Mucosa of stomach (tissue), 1 donor: ENCODE data around the gene FAM98B.

ENCODE experiments used
- H3K27me3 ChIP-seq: one replicate; pipeline ENCODE4 v1.7.0; 2013; ENCODE audit warnings: mild to moderate bottlenecking, low read length; ENCODE audit not compliant: control insufficient read depth, insufficient read depth
- H3K36me3 ChIP-seq: one replicate; pipeline ENCODE4 v1.7.0; 2013; ENCODE audit warnings: low read length; ENCODE audit not compliant: control insufficient read depth, insufficient read depth
- H3K4me1 ChIP-seq: one replicate; pipeline ENCODE4 v1.7.0; 2013; ENCODE audit warnings: mild to moderate bottlenecking, low read length; ENCODE audit not compliant: control insufficient read depth, insufficient read depth
- H3K4me3 ChIP-seq: one replicate; pipeline ENCODE4 v1.7.0; 2013; ENCODE audit warnings: low read length
- H3K9ac ChIP-seq: one replicate; pipeline ENCODE4 v1.7.0; 2013; ENCODE audit warnings: mild to moderate bottlenecking, low read length, moderate library complexity
- H3K9me3 ChIP-seq: one replicate; pipeline ENCODE4 v1.7.0; 2013; ENCODE audit warnings: mild to moderate bottlenecking, low read length, moderate library complexity; ENCODE audit not compliant: control insufficient read depth
- donor health status: Pancreatic carcinoma.

Gene FAM98B

DNA sequence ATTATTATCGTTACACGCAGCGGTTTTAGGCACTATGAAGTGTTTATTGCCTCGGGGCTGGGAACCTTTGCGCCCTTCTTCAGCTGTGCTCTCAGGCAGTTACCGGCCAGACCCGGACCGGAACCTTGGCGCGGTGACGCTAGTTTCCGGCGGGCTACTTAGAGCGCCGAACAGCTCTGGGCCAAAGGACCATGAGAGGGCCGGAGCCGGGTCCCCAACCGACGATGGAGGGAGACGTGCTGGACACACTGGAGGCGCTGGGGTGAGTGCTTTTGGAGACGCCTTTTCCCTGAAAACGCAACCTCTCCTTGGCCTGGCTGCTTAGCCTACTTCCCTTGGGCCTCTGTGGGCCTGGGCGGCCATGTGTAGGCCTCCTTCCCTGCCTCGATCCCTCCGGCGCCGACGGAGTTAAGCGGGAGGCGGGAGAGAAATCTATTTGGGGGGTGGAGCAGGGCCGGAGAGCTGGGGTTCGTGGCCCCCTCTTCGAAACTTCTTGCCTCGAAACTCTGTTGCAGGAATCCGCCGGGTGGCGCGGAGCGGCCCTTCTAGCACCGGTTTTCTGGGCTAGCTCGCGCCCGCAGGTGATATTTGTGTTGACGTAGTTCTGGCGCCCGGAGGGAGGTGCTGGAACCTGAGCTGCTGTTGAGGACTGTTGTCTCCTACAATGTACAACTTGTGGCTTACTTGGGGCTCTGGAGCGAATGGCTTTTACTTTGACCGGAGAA lies at the start of gene FAM98B:
Gene FAM98B, plus strand, starts transcription at position 157 of the 725 bp plus-strand sequence. Its CDS starts 35 bp downstream, at position 192.
- Histone ChIP-seq H3K9ac (peak within 1 kb of the TSS; percentile 94), H3K4me1 (peaks cover 7% of the 10 kb centered on the region), H3K27me3 (no peaks in the 10 kb centered on the region), H3K9me3 (no peaks in the 10 kb centered on the region), H3K4me3 (peak within 1 kb of the TSS; percentile 96), H3K36me3 (no peaks in the 10 kb centered on the region)

DNA sequence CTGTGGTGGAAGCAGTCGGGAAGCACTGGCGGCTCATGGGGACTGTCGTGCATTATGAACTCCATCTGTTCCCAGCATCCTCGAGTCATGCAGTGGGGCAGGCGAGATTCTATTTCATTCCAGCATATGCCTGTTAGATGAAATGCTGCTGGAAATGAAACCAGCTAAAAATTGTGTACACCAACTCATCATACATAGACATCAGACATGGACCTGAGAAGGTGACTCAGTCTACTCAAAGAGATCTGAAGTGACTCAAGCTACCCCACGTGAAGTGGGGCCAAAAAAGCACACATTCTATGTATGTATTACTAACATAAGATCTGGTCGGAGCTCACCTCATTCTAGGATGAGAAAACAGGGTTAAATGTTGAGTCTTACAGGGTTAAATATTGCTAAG lies 47.5 kb upstream of the FAM98B start:
- Histone ChIP-seq H3K4me3 (no peak overlapping the region), H3K27me3 (no peaks in the 10 kb centered on the region), H3K4me1 (no peaks in the 10 kb centered on the region), H3K36me3 (no peaks in the 10 kb centered on the region), H3K9me3 (no peaks in the 10 kb centered on the region), H3K9ac (no peak overlapping the region)

DNA sequence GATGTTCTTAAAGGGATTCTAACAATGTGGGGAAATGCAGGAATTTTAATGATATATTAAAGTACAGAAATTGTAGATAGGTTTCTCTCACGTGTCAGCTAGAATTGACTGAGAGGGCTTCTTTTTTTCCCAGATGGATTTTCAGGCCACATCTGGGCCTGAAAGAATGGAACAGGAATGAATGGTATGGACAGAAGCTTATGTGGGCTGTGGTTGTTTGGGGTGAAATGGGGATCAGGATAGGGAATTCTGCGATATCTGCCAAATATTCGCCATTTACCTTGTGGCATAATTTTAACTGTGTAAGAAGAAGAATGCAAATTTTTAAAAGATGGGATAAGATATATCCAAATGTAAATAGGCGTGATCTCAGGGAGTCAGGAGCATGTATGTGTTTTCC lies 45.4 kb upstream of the FAM98B start:
- Histone ChIP-seq H3K4me1 (no peaks in the 10 kb centered on the region), H3K27me3 (no peaks in the 10 kb centered on the region), H3K9ac (no peak overlapping the region), H3K9me3 (no peaks in the 10 kb centered on the region), H3K36me3 (no peaks in the 10 kb centered on the region), H3K4me3 (no peak overlapping the region)

DNA sequence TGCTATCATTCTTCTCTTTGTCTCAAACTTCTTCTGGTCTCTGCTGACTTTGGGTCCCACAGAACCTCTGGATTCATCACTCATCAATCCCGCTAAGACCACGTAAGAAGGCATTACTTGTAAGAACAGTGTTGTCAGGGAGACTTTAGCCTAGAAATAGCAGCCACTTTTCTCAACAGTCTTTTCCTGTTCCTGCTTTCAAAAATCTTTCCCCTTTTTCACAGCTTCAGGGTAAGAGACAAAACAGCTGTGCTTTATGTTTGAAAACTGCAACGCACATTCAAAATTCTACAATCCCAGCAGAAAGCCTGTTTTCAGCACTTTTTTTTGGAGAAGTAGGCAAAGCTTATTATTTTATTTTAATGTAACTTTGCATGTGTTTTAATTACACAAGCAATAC lies 42.0 kb upstream of the FAM98B start:
- Histone ChIP-seq H3K9ac (no peak overlapping the region), H3K36me3 (no peaks in the 10 kb centered on the region), H3K9me3 (no peaks in the 10 kb centered on the region), H3K27me3 (no peaks in the 10 kb centered on the region), H3K4me1 (no peaks in the 10 kb centered on the region), H3K4me3 (no peak overlapping the region)

DNA sequence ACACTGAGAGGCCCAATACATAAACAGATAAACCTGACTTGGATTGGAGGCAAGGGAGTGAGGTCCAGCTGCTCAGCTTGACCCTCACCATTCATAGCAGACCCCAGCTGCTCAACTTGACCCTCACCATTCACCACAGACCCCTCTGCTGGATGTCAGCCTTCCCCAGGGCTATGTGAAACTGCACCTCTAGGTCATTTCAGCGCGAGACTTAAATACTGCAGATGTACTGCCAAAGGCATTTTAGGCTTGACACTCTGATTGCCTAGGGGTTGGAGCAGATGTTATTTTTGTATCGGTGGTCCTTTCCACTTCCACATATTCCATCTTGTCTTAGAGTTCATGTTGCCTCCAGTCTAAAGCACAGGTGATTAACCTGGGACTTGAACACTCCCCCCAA lies 41.5 kb upstream of the FAM98B start:
- no peak overlapping the region for H3K4me3 ChIP-seq
- no peaks in the 10 kb centered on the region for H3K9me3 ChIP-seq
- H3K36me3 ChIP-seq = no peaks in the 10 kb centered on the region
- no peaks in the 10 kb centered on the region for H3K4me1 ChIP-seq
- no peak overlapping the region for H3K9ac ChIP-seq
- no peaks in the 10 kb centered on the region for H3K27me3 ChIP-seq

DNA sequence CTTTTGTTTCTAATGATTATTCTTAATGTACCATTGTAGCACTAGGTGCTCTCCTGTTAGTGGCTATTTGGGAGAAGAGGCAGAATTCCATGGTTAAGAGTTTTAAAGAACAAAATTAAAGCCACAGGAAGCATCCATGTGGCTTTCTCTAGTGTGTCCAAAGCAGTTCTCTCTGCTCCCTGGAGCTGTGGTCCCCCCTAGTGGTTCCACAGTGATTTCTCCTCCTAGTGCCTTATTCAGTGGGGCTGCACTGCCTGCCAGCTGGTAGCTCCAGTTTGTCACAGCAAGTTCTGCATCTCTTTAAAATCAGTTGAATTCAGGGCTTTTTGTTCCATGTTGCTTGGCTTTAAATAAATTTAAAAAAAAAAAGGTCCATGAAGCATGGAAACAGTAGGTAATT lies 39.6 kb upstream of the FAM98B start:
- no peaks in the 10 kb centered on the region for H3K4me1 ChIP-seq
- no peak overlapping the region for H3K4me3 ChIP-seq
- H3K36me3 ChIP-seq = no peaks in the 10 kb centered on the region
- no peak overlapping the region for H3K9ac ChIP-seq
- no peaks in the 10 kb centered on the region for H3K9me3 ChIP-seq
- H3K27me3 ChIP-seq = no peaks in the 10 kb centered on the region

DNA sequence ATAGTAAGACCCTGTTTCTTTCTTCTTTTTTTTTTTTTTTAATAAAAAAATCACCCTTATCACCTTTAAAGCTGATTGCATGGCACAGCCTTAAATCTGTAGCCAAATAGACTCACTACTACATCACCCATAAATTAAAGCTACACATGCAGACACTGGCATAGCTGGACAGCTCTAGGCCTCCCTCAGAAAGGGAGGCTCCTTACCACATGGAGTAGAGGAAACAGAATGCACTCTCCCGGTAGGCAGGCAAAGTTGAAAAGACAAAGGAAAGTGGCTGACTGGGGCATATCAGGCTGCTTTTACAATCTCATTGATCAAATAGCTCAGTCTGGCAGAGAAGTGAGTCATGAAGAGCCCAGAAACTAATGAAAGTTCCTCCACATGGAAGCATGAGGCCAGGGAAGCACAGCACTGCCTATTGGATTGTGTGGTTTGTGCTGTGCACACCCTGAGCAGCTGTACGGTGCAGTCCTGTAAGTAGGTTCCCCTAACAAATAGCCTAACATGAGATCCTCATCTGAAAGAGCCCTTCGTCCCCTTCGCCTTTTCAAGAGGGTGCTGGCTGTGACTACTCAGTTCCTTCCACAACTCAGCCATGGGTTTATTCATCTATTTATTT lies 32.7 kb upstream of the FAM98B start:
- Histone ChIP-seq H3K9ac (no peak overlapping the region), H3K27me3 (no peaks in the 10 kb centered on the region), H3K4me1 (no peaks in the 10 kb centered on the region), H3K9me3 (no peaks in the 10 kb centered on the region), H3K36me3 (no peaks in the 10 kb centered on the region), H3K4me3 (no peak overlapping the region)

DNA sequence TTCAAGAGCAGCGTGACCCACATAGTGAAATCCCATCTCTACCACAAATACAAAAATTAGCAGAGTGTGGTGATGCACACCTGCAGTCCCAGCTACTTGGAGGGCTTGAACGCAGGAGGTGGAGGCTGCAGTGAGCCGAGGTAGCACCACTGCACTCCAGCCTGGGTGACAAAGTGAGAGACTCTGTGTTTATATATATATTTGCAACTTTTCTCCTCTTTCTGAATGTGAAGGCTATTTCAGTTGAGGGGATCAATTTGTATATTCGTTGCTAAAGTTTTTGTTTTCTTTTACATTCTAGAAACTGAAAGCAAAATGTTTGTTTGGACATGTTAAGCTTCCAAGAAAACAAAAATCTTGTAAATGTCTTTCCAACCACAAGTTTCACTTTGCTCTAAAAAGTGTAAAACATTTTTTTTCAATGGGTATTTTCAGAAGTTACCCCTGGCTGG lies 29.8 kb upstream of the FAM98B start:
- no peaks in the 10 kb centered on the region for H3K4me1 ChIP-seq
- H3K4me3 ChIP-seq = no peak overlapping the region
- no peak overlapping the region for H3K9ac ChIP-seq
- no peaks in the 10 kb centered on the region for H3K9me3 ChIP-seq
- H3K36me3 ChIP-seq = no peaks in the 10 kb centered on the region
- H3K27me3 ChIP-seq = no peaks in the 10 kb centered on the region

DNA sequence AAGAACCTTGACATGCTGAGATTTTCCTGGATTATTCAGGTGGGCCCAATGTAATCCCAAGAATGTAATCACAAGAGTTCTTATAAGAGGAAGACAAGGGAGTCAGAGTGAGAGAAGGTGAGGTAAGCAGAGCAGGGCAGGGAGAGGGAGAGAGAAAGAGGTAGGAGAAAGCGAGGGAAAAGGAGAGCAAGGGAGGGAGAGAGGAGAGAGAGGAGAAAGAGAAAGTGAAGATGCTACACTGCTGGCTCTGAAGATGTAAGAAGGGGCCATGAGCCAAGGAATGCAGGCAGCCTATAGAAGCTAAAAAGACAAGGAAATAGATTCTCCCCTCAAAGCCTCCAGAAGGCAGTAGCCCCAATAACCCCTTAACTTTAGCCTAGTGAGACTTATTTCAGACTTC lies 28.7 kb upstream of the FAM98B start:
- no peaks in the 10 kb centered on the region for H3K9me3 ChIP-seq
- H3K36me3 ChIP-seq = no peaks in the 10 kb centered on the region

DNA sequence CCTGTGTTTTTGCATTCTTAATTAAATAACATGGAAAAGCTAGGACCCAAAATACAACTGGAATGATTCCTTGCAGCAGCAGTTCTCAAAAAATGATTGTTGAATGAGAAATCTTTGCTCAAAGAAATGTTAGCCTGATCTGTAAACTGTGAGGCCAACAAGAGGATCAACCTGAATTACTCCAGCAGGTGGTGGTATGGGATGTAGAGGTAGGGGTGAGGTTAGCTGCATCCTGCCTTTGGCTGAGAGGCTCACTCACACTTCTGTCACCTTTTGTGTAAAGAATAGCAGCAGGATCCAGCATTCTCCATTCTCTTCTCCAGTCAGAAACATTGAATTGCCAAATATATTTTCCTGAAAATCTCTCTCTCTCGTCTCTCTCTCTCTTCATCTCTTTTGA lies 26.5 kb upstream of the FAM98B start:
- no peaks in the 10 kb centered on the region for H3K9me3 ChIP-seq
- H3K4me3 ChIP-seq = no peak overlapping the region
- H3K4me1 ChIP-seq = no peaks in the 10 kb centered on the region
- H3K9ac ChIP-seq = no peak overlapping the region
- H3K36me3 ChIP-seq = no peaks in the 10 kb centered on the region
- H3K27me3 ChIP-seq = no peaks in the 10 kb centered on the region

More for the DNA sequence above, 28.7 kb upstream of the FAM98B start:
- H3K4me3 ChIP-seq = no peak overlapping the region
- H3K9ac ChIP-seq = no peak overlapping the region
- H3K27me3 ChIP-seq = no peaks in the 10 kb centered on the region
- no peaks in the 10 kb centered on the region for H3K4me1 ChIP-seq

DNA sequence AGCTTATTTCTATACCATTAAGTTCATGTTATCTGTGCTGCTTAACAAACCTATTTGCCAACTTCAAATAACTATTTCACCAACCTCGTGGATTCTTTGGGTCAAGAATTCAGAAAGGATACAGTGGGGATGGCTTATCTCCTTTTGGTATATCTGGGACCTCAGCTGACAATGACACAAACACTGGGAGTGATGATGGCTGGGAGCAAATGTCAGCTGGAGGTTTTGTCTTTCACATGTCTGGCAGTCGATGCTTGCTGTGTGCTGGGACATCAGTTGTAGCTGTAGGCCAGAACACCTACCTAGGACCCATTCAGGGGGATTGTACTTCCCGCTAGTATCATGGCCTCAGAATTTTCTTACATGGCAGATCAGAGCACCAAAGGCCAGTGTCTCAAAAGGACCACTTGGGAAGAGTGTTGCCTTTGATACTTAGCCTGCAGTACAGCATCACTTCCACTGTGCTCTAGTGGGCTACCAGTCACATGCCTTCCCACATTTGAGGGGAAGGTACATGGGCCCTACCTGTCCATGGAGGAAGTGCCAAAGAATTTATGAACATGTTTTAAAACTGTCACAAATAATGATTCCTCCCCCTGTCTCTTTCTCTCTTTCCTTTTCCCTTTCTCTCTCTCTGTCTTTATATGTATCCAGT lies 23.7 kb upstream of the FAM98B start:
- no peaks in the 10 kb centered on the region for H3K9me3 ChIP-seq
- H3K27me3 ChIP-seq = no peaks in the 10 kb centered on the region
- no peak overlapping the region for H3K9ac ChIP-seq
- H3K4me1 ChIP-seq = no peaks in the 10 kb centered on the region
- no peaks in the 10 kb centered on the region for H3K36me3 ChIP-seq
- no peak overlapping the region for H3K4me3 ChIP-seq

DNA sequence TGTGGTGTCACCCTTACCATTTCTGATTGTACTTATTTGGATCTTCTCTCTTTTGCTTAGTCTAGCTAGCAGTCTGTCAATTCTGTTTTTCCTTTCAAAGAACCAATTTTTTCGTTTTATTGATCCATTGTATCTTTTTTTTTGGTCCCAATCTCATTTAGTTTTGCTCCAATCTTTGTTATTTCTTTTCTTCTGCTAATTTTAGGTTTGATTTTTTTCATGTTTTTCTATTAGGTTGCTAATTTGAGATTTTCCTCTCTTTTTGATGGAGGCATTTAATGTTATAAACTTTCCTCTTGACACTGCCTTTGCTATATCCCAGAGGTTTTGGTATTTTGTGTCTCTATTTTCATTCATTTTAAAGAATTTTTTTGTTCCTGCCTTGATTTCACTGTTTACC lies 16.9 kb upstream of the FAM98B start:
- no peak overlapping the region for H3K9ac ChIP-seq
- H3K27me3 ChIP-seq = no peaks in the 10 kb centered on the region
- H3K9me3 ChIP-seq = no peaks in the 10 kb centered on the region
- H3K4me1 ChIP-seq = no peaks in the 10 kb centered on the region
- H3K36me3 ChIP-seq = no peaks in the 10 kb centered on the region
- no peak overlapping the region for H3K4me3 ChIP-seq
